Inferior parietal cortex (tissue), 1 donor: Measurements from ENCODE around the gene STING1.
A peak's percentile ranks its signal among the peaks of the same experiment; 100 is the strongest.
"Not testable (repeated sequence)": the region's sequence is repeated elsewhere in the genome, so short reads cannot be mapped to it uniquely, and the experiment has no call there.

Source experiments
- DNase-seq: peaks from one replicate; pipeline ENCODE4 v3.0.0-alpha.2; 2016; ENCODE audit errors: extremely low spot score

Gene STING1

GRCh38 chr5:139482050-139482889, at the start of gene STING1:
TSS of gene STING1 (minus strand) at chr5:139482758. CDS start at chr5:139481704, 1,054 bp downstream.
- DNase-seq: peak; percentile 67

- DNase-seq: no peak
These were observed 49.2 kb upstream of the STING1 start for GRCh38 chr5:139531772-139532169.

- DNase-seq: not testable (repeated sequence)
These were observed 47.5 kb upstream of the STING1 start for GRCh38 chr5:139530079-139530478.

GRCh38 chr5:139528695-139529094, 46.1 kb upstream of the STING1 start:
- DNase-seq: not testable (repeated sequence)

GRCh38 chr5:139527896-139528467, 45.4 kb upstream of the STING1 start:
- DNase-seq: not testable (repeated sequence)

- DNase-seq: not testable (repeated sequence)
These were observed 44.5 kb upstream of the STING1 start for GRCh38 chr5:139527090-139527470.

- not testable (repeated sequence) for DNase-seq
These were observed 43.9 kb upstream of the STING1 start for GRCh38 chr5:139526309-139527089.

GRCh38 chr5:139525586-139526308, 43.2 kb upstream of the STING1 start:
- not testable (repeated sequence) for DNase-seq

- DNase-seq: no peak
These were observed 42.5 kb upstream of the STING1 start for GRCh38 chr5:139524940-139525585.

- no peak for DNase-seq
These were observed 41.9 kb upstream of the STING1 start for GRCh38 chr5:139524446-139524845.

- DNase-seq: no peak
These were observed 41.3 kb upstream of the STING1 start for GRCh38 chr5:139523635-139524445.

GRCh38 chr5:139517683-139518564, 35.4 kb upstream of the STING1 start:
- DNase-seq: peak; percentile 93

GRCh38 chr5:139514486-139514856, 31.9 kb upstream of the STING1 start:
- no peak for DNase-seq

GRCh38 chr5:139513852-139514485, 31.4 kb upstream of the STING1 start:
- peak; percentile 17 for DNase-seq

GRCh38 chr5:139513434-139513833, 30.9 kb upstream of the STING1 start:
- DNase-seq: peak; percentile 72

- DNase-seq: no peak
These were observed 30.3 kb upstream of the STING1 start for GRCh38 chr5:139512786-139513390.

- not testable (repeated sequence) for DNase-seq
These were observed 22.2 kb upstream of the STING1 start for GRCh38 chr5:139504722-139505121.

GRCh38 chr5:139503879-139504278, 21.3 kb upstream of the STING1 start:
- not testable (repeated sequence) for DNase-seq
